Measurements from ENCODE around the gene HYAL3.
A peak's percentile ranks its signal among the peaks of the same experiment; 100 is the strongest.
"Not testable (repeated sequence)": the region's sequence is repeated elsewhere in the genome, so short reads cannot be mapped to it uniquely, and the experiment has no call there.

Gene HYAL3

GRCh38 chr3:50268703-50269451 lies 30.3 kb downstream of the HYAL3 start, which contains the start of gene SEMA3B:
SEMA3B (plus strand) TSS chr3:50269147; CDS start chr3:50269241, 94 bp downstream.
- no peak for DNase-seq

- no peak for DNase-seq
Measured at GRCh38 chr3:50268276-50268675, 30.9 kb downstream of the HYAL3 start.

GRCh38 chr3:50267280-50267913 lies 31.8 kb downstream of the HYAL3 start:
- DNase-seq, result no peak

- DNase-seq, result no peak
Measured at GRCh38 chr3:50266836-50267235, 32.4 kb downstream of the HYAL3 start.

- no peak for DNase-seq
Measured at GRCh38 chr3:50266017-50266416, 33.2 kb downstream of the HYAL3 start.

GRCh38 chr3:50265571-50265970 lies 33.6 kb downstream of the HYAL3 start:
- no peak for DNase-seq

GRCh38 chr3:50264964-50265485 lies 34.2 kb downstream of the HYAL3 start:
- DNase-seq, result no peak

- DNase-seq, result no peak
Measured at GRCh38 chr3:50264383-50264963, 34.7 kb downstream of the HYAL3 start.

- DNase-seq, result no peak
Measured at GRCh38 chr3:50263478-50264382, 35.5 kb downstream of the HYAL3 start.

- DNase-seq, result no peak
Measured at GRCh38 chr3:50262778-50263177, 36.4 kb downstream of the HYAL3 start.

- not testable (repeated sequence) for DNase-seq
Measured at GRCh38 chr3:50262200-50262599, 37.0 kb downstream of the HYAL3 start.

- DNase-seq, result no peak
Measured at GRCh38 chr3:50261505-50261904, 37.7 kb downstream of the HYAL3 start.

GRCh38 chr3:50260942-50261441 lies 38.2 kb downstream of the HYAL3 start:
- no peak for DNase-seq

- DNase-seq, result peak; percentile 90
Measured at GRCh38 chr3:50260027-50260941, 38.9 kb downstream of the HYAL3 start.

- no peak for DNase-seq
Measured at GRCh38 chr3:50259432-50260026, 39.7 kb downstream of the HYAL3 start.

GRCh38 chr3:50258979-50259378 lies 40.2 kb downstream of the HYAL3 start:
- DNase-seq, result no peak

GRCh38 chr3:50258029-50258680 lies 41.0 kb downstream of the HYAL3 start:
- DNase-seq, result no peak

GRCh38 chr3:50256978-50257890 lies 42.0 kb downstream of the HYAL3 start:
- no peak for DNase-seq

- no peak for DNase-seq
Measured at GRCh38 chr3:50255251-50255615, 44.0 kb downstream of the HYAL3 start.

Measured in activated CD4-positive, alpha-beta T cell treated with anti-CD3 and anti-CD28 coated beads, Interleukin-2, amount 50 U/mL, for 16 hours (primary cell).